Neuronal stem cell (in vitro differentiated cells): ENCODE results near the gene KRTAP10-1.

Experiments used
- DNase-seq: peaks from one replicate; pipeline ENCODE4 v3.0.0-alpha.2; 2013; ENCODE audit warnings: low spot score
- H2AFZ ChIP-seq: one replicate; pipeline ENCODE4 v1.6.1; 2013; ENCODE audit warnings: mild to moderate bottlenecking, low read length, inconsistent platforms
- H2AK5ac ChIP-seq: 2 replicates; pipeline ENCODE4 v1.6.1; 2013; ENCODE audit warnings: low read depth, mild to moderate bottlenecking, inconsistent platforms, low read length, moderate library complexity, mixed read lengths
- H2BK120ac ChIP-seq: 2 replicates; pipeline ENCODE4 v1.6.1; 2013; ENCODE audit warnings: low read depth, mild to moderate bottlenecking, inconsistent platforms, low read length, moderate library complexity, mixed read lengths
- H2BK12ac ChIP-seq: one replicate; pipeline ENCODE4 v1.6.1; 2013; ENCODE audit warnings: low read length, inconsistent platforms
- H2BK15ac ChIP-seq: 2 replicates; pipeline ENCODE4 v1.6.1; 2013; ENCODE audit warnings: mild to moderate bottlenecking, low read length, inconsistent platforms, mixed read lengths
- H2BK5ac ChIP-seq: one replicate; pipeline ENCODE4 v1.6.1; 2013; ENCODE audit warnings: inconsistent platforms, mild to moderate bottlenecking, low read length, moderate library complexity
- H3K14ac ChIP-seq: one replicate; pipeline ENCODE4 v1.6.1; 2013; ENCODE audit warnings: low read length, inconsistent platforms
- H3K18ac ChIP-seq: 2 replicates; pipeline ENCODE4 v1.6.1; 2013; ENCODE audit warnings: low read length, inconsistent platforms
- H3K23ac ChIP-seq: 2 replicates; pipeline ENCODE4 v1.6.1; 2013; ENCODE audit warnings: low read depth, mild to moderate bottlenecking, mixed read lengths, low read length, inconsistent platforms; ENCODE audit not compliant: poor library complexity
- H3K27ac ChIP-seq: replicated peaks from 3 replicates; pipeline ENCODE4 v1.5.1; 2013; ENCODE audit warnings: low read length, inconsistent platforms
- H3K27me3 ChIP-seq, 3 experiments: 2 replicates each; pipeline ENCODE4 v1.6.1; 2013; ENCODE audit warnings: low read length in 3 of 3, mild to moderate bottlenecking in 2 of 3, inconsistent platforms in 1 of 3, low read depth in 1 of 3, mixed read lengths in 1 of 3, moderate library complexity in 1 of 3; ENCODE audit not compliant: control insufficient read depth in 3 of 3, insufficient read depth in 3 of 3
- H3K36me3 ChIP-seq, 2 donors: replicated peaks in 1 of 2; 2 replicates each; pipeline ENCODE4 v1.6.1; 2013; ENCODE audit warnings: low read length in 2 of 2; ENCODE audit not compliant: control insufficient read depth in 2 of 2, insufficient read depth in 2 of 2
- H3K4ac ChIP-seq: 2 replicates; pipeline ENCODE4 v1.6.1; 2013; ENCODE audit warnings: inconsistent platforms, mild to moderate bottlenecking, low read length, moderate library complexity
- H3K4me1 ChIP-seq, 2 donors: 1 replicate in 1 of 2; 2 replicates in 1 of 2; pipeline ENCODE4 v1.6.1; 2013; ENCODE audit warnings: low read length in 2 of 2, low read depth in 1 of 2; ENCODE audit not compliant: control insufficient read depth in 2 of 2, insufficient read depth in 1 of 2
- H3K4me2 ChIP-seq: one replicate; pipeline ENCODE4 v1.6.1; 2013; ENCODE audit warnings: mild to moderate bottlenecking, low read length, inconsistent platforms; ENCODE audit not compliant: insufficient read depth, poor library complexity, severe bottlenecking
- H3K4me3 ChIP-seq, 2 donors: 2 replicates each; pipeline ENCODE4 v1.5.1; 2013; ENCODE audit warnings: low read length in 2 of 2, mild to moderate bottlenecking in 2 of 2, inconsistent platforms in 1 of 2, moderate library complexity in 1 of 2
- H3K79me1 ChIP-seq: one replicate; pipeline ENCODE4 v1.6.1; 2013; ENCODE audit warnings: low read depth, mild to moderate bottlenecking, inconsistent platforms, low read length, moderate library complexity
- H3K9ac ChIP-seq: one replicate; pipeline ENCODE4 v1.6.1; 2013; ENCODE audit warnings: mild to moderate bottlenecking, low read depth, low read length, inconsistent platforms; ENCODE audit not compliant: poor library complexity
- H3K9me3 ChIP-seq, 2 donors: replicated peaks in 1 of 2; 2 replicates each; pipeline versions ENCODE3 to v1.6.1; 2013; ENCODE audit warnings: low read length in 2 of 2, mild to moderate bottlenecking in 2 of 2, inconsistent platforms in 1 of 2, low read depth in 1 of 2, mixed read lengths in 1 of 2, moderate library complexity in 1 of 2; ENCODE audit not compliant: control insufficient read depth in 2 of 2, insufficient read depth in 1 of 2
- H4K8ac ChIP-seq: one replicate; pipeline ENCODE4 v1.6.1; 2013; ENCODE audit warnings: low read depth, mild to moderate bottlenecking, inconsistent platforms, low read length, moderate library complexity
- H4K91ac ChIP-seq: one replicate; pipeline ENCODE4 v1.6.1; 2013; ENCODE audit warnings: low read length, low read depth, mild to moderate bottlenecking, inconsistent platforms; ENCODE audit not compliant: poor library complexity
- WGBS, 2 donors: extraction: QIAGEN DNeasy Blood & Tissue Kit; methylation state at CpG; one replicate each; pipeline ENCODE4 v1.1.7; 2013; ENCODE audit warnings: missing lambda C conversion rate in 2 of 2, mixed read lengths in 1 of 2; ENCODE audit not compliant: insufficient read length in 2 of 2, insufficient replicate concordance in 1 of 2; ENCODE audit errors: extremely low coverage in 2 of 2; 5-methylcytosine and 5-hydroxymethylcytosine counted together

Gene KRTAP10-1

GRCh38 chr21:44579833-44580144 lies 39.8 kb upstream of the KRTAP10-1 start:
- peak overlapping the region; percentile 70 for H3K23ac ChIP-seq
- H3K9me3 ChIP-seq, result peaks cover 9 to 11% of the 10 kb centered on the region in 2 donors
- H3K9ac ChIP-seq, result no peak overlapping the region
- H3K18ac ChIP-seq, result peak overlapping the region; percentile 31
- no peaks in the 10 kb centered on the region for H3K79me1 ChIP-seq
- H3K4me1 ChIP-seq, result peaks cover 0 to 2% of the 10 kb centered on the region in 2 donors
- H3K14ac ChIP-seq, result peak overlapping the region; percentile 51
- peaks cover 0 to 4% (median 0%) of the 10 kb centered on the region in 3 experiments for H3K27me3 ChIP-seq
- H2BK12ac ChIP-seq, result peak overlapping the region; percentile 35
- H3K4me2 ChIP-seq, result no peak overlapping the region
- H3K4me3 ChIP-seq, result no peak overlapping the region
- H3K27ac ChIP-seq, result no peak overlapping the region
- H2BK5ac ChIP-seq, result no peak overlapping the region
- H4K8ac ChIP-seq, result no peak overlapping the region
- peak overlapping the region; percentile 89 for H2AK5ac ChIP-seq
- no CpG with 5 or more reads among the region's 7 CpGs for WGBS, 2 donors
- no peak overlapping the region for H4K91ac ChIP-seq
- H3K4ac ChIP-seq, result peak overlapping the region; percentile 18
- H3K36me3 ChIP-seq, result no peaks in the 10 kb centered on the region
- H2BK15ac ChIP-seq, result peak overlapping the region; percentile 52
- no peak for DNase-seq
- no peak overlapping the region for H2BK120ac ChIP-seq
- H2AFZ ChIP-seq, result no peak overlapping the region

GRCh38 chr21:44579056-44579832 lies 39.2 kb upstream of the KRTAP10-1 start:
- Histone ChIP-seq H2BK120ac (no peak overlapping the region), H2BK15ac (peak overlapping the region; percentile 52), H3K27me3 (peaks cover 0 to 3% (median 0%) of the 10 kb centered on the region in 3 experiments), H4K91ac (no peak overlapping the region), H2AFZ (no peak overlapping the region), H4K8ac (no peak overlapping the region), H3K9ac (no peak overlapping the region), H3K36me3 (no peaks in the 10 kb centered on the region), H3K79me1 (no peaks in the 10 kb centered on the region), H2BK5ac (no peak overlapping the region), H3K4ac (peak overlapping the region; percentile 18), H3K18ac (peak overlapping the region; percentile 31), H3K4me2 (no peak overlapping the region), H3K27ac (no peak overlapping the region), H3K9me3 (peaks cover 9 to 11% of the 10 kb centered on the region in 2 donors), H3K23ac (no peak overlapping the region), H2AK5ac (peak overlapping the region; percentile 89), H3K4me3 (no peak overlapping the region), H2BK12ac (peak overlapping the region; percentile 35), H3K14ac (peak overlapping the region; percentile 56), H3K4me1 (peaks cover 0 to 5% of the 10 kb centered on the region in 2 donors)
- WGBS, 2 donors, result no CpG with 5 or more reads among the region's 22 CpGs
- DNase-seq, result no peak

- H4K8ac ChIP-seq, result no peak overlapping the region
- H3K23ac ChIP-seq, result no peak overlapping the region
- no peak overlapping the region for H3K14ac ChIP-seq
- peak overlapping the region; percentile 57 for H3K18ac ChIP-seq
- H3K27me3 ChIP-seq, result no peaks in the 10 kb centered on the region
- H4K91ac ChIP-seq, result no peak overlapping the region
- DNase-seq, result no peak
- peaks cover 9 to 11% of the 10 kb centered on the region in 2 donors for H3K9me3 ChIP-seq
- H3K4me3 ChIP-seq, result no peak overlapping the region
- no peak overlapping the region for H2BK120ac ChIP-seq
- H3K4me1 ChIP-seq, result peaks cover 0 to 5% of the 10 kb centered on the region in 2 donors
- no peak overlapping the region for H3K4ac ChIP-seq
- H3K79me1 ChIP-seq, result no peaks in the 10 kb centered on the region
- H2BK5ac ChIP-seq, result no peak overlapping the region
- no peaks in the 10 kb centered on the region for H3K36me3 ChIP-seq
- peak overlapping the region; percentile 67 for H2BK15ac ChIP-seq
- no peak overlapping the region for H2BK12ac ChIP-seq
- H2AFZ ChIP-seq, result no peak overlapping the region
- peak overlapping the region; percentile 28 for H2AK5ac ChIP-seq
- H3K27ac ChIP-seq, result no peak overlapping the region
- no peak overlapping the region for H3K9ac ChIP-seq
- WGBS, 2 donors, result no CpG with 5 or more reads among the region's 17 CpGs
- H3K4me2 ChIP-seq, result no peak overlapping the region
Measured at GRCh38 chr21:44578371-44579055, 38.5 kb upstream of the KRTAP10-1 start.

GRCh38 chr21:44576025-44576420 lies 36.0 kb upstream of the KRTAP10-1 start:
- Histone ChIP-seq H2BK15ac (no peak overlapping the region), H3K27me3 (no peaks in the 10 kb centered on the region), H3K14ac (no peak overlapping the region), H3K79me1 (no peaks in the 10 kb centered on the region), H3K27ac (no peak overlapping the region), H4K8ac (no peak overlapping the region), H3K4ac (no peak overlapping the region), H3K9me3 (peaks cover 13% of the 10 kb centered on the region in 2 donors), H4K91ac (no peak overlapping the region), H3K4me3 (no peak overlapping the region), H3K23ac (no peak overlapping the region), H2AFZ (no peak overlapping the region), H3K9ac (no peak overlapping the region), H2BK5ac (peak overlapping the region; percentile 75), H3K4me1 (peaks cover 0 to 5% of the 10 kb centered on the region in 2 donors), H3K4me2 (no peak overlapping the region), H2AK5ac (no peak overlapping the region), H2BK120ac (no peak overlapping the region), H2BK12ac (no peak overlapping the region), H3K18ac (peak overlapping the region; percentile 48), H3K36me3 (no peaks in the 10 kb centered on the region)
- no CpG with 5 or more reads among the region's 10 CpGs for WGBS, 2 donors
- DNase-seq, result no peak
